Measurements from ENCODE around the gene ATAT1. TPM values are rescaled to one million over a fixed set of nuclear protein-coding genes. Genes with fewer than 3 reads are reported as not detected.
A peak's percentile ranks its signal among the peaks of the same experiment; 100 is the strongest.
"Not testable (repeated sequence)": the region's sequence is repeated elsewhere in the genome, so short reads cannot be mapped to it uniquely, and the experiment has no call there.

Gene ATAT1
- total RNA-seq, 2 donors from 2014 or later, result 11.5 to 15.9 TPM

DNA sequence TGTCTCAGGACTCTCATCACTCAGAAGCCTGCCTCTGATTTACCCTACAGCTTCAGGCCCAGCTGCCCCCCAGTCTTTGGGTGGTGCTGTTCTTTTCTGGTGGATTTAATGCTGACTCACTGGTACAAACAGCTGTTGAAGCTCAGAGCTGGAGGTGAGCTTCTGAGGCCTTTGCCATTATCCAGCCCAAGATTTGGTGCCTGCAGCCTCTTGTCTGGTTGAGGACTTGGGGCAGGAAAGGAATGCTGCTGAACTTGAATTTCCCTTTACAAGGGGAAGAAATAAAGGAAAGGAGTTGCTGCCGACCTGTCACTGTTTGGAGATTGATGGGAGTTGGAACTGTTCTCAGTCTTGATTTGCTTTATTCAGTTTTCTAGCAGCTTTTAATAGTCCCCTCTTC is 35.7 kb upstream of the ATAT1 start:
- Histone ChIP-seq H3K4me3 (no peak overlapping the region), H3K36me3 (peaks cover 6% of the 10 kb centered on the region), H3K4me1 (no peaks in the 10 kb centered on the region), H3K9ac (ENCODE audit: low read depth in 2 of 2, low read length in 2 of 2) (no peak overlapping the region), H3K27ac (no peak overlapping the region), H3K27me3 (no peaks in the 10 kb centered on the region), H3K9me3 (no peaks in the 10 kb centered on the region)
- intact Hi-C loops (cut with DNase I), result no loop called here
- no peak for DNase-seq
- TF ChIP-seq, protein P1, sequence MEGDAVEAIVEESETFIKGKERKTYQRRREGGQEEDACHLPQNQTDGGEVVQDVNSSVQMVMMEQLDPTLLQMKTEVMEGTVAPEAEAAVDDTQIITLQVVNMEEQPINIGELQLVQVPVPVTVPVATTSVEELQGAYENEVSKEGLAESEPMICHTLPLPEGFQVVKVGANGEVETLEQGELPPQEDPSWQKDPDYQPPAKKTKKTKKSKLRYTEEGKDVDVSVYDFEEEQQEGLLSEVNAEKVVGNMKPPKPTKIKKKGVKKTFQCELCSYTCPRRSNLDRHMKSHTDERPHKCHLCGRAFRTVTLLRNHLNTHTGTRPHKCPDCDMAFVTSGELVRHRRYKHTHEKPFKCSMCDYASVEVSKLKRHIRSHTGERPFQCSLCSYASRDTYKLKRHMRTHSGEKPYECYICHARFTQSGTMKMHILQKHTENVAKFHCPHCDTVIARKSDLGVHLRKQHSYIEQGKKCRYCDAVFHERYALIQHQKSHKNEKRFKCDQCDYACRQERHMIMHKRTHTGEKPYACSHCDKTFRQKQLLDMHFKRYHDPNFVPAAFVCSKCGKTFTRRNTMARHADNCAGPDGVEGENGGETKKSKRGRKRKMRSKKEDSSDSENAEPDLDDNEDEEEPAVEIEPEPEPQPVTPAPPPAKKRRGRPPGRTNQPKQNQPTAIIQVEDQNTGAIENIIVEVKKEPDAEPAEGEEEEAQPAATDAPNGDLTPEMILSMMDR (IDR thresholded peaks at IDR 0.05), result no peak

DNA sequence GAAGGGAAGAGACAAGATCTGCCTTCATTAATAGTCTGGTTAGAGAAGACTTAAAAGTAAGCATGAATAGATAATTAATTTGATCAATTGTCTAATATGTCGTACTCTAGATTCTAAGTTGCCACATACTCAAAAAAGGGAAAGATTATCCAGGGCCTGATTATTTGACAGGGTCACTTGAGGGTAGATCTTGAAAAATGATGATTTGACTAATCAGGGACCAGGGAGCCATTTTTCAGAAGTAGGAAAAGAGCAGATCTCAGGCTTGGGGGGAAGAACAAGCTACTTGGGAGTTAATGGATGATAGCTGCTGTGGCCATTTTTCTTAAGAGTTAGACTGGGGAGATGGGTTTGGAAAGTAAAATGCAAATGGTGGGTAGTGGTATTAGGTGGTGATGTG is 34.4 kb upstream of the ATAT1 start:
- Histone ChIP-seq H3K9me3 (no peaks in the 10 kb centered on the region), H3K27ac (no peak overlapping the region), H3K36me3 (peaks cover 6% of the 10 kb centered on the region), H3K9ac (ENCODE audit: low read depth in 2 of 2, low read length in 2 of 2) (no peak overlapping the region), H3K4me3 (no peak overlapping the region), H3K4me1 (no peaks in the 10 kb centered on the region), H3K27me3 (no peaks in the 10 kb centered on the region)
- intact Hi-C loops (cut with DNase I), result no loop called here
- TF ChIP-seq, protein P1 (IDR thresholded peaks at IDR 0.05), result no peak
- DNase-seq, result no peak

DNA sequence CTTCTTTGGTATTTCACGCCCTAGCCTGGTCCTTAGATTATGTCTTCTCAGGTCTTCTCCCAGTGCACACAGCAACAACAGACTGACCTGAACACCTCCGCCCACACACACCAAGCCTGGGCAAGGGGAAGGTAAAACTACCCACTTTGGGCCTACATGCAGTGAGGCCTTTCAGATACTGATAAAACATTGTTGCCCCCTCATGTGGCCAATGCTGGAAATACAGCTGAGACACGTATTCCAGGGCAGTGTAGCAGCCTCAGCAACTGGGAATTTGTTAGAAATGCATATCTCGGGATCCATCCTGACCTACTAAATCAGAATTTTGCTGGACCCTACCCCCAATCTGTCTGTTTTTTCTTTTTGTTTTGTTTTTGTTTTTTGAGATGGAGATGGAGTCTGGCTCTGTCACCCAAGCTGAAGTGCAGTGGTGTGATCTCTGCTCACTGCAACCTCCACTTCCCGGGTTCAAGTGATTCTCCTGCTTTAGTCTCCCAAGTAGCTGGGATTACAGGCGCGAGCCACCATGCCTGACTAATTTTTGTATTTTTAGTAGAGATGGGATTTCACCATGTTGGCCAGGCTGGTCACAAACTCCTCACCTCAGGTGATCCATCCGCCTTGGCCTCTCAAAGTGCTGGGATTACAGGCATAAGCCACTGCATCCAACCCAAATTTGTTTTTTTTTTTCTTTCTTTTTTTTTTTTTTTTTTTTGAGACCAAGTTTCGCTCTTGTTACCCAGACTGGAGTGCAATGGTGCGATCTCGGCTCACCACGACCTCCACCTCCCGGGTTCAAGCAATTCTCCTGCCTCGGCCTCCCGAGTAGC is 29.1 kb upstream of the ATAT1 start:
- not testable (repeated sequence) for H3K4me1 ChIP-seq, H3K9me3 ChIP-seq, H3K4me3 ChIP-seq, H3K27me3 ChIP-seq, H3K36me3 ChIP-seq, H3K27ac ChIP-seq
- intact Hi-C loops (cut with DNase I), result loop anchor here (5.0 kb wide), 1 partner anchor 115 kb away; no protein-coding TSS in a partner anchor
- TF ChIP-seq, protein P1 (IDR thresholded peaks at IDR 0.05), result peak; percentile 77
- peak overlapping the region in 1 of 2 donors; percentile 12 for H3K9ac ChIP-seq (ENCODE audit: low read depth in 2 of 2, low read length in 2 of 2)
- DNase-seq, result peak; percentile 89

DNA sequence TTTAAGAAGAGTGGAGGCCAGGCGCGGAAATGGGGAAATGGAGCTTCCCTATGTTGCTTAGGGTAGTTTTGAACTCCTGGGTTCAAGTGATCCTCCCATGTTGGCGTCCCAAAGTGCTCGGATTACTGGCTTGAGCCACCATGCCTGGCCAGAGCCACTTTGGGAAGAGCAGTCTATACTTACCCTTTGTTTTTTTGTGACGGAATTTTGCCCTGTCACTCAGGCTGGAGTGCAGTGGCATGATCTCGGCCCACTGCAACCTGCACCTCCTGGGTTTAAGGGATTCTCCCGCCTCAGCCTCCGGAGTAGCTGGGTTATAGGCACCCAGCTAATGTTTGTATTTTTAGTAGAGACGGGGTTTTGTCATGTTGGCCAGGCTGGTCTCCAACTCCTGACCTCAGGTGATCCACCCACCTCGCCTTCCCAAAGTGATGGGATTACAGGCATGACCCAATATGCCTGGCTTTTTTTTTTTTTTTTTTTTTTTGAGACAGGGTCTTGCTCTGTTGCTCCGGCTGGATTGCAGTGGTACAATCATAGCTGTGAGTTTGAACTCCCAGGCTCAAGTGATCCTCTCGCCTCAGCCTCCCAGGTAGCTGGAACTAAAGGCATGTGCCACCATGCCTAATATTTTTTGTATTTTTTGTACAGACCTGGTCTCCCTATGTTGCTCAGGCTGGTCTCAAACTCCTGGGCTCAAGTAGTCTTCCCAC is 27.6 kb upstream of the ATAT1 start:
- TF ChIP-seq, protein P1 (IDR thresholded peaks at IDR 0.05), result no peak
- no peak overlapping the region for H3K9ac ChIP-seq (ENCODE audit: low read depth in 2 of 2, low read length in 2 of 2)
- DNase-seq, result no peak
- H3K27ac ChIP-seq, result no peak overlapping the region
- intact Hi-C loops (cut with DNase I), result loop anchor here (5.0 kb wide), 1 partner anchor 117 kb away; no protein-coding TSS in a partner anchor
- no peaks in the 10 kb centered on the region for H3K27me3 ChIP-seq
- H3K36me3 ChIP-seq, result peaks cover 16% of the 10 kb centered on the region
- H3K4me3 ChIP-seq, result no peak overlapping the region
- H3K4me1 ChIP-seq, result no peaks in the 10 kb centered on the region
- no peaks in the 10 kb centered on the region for H3K9me3 ChIP-seq

DNA sequence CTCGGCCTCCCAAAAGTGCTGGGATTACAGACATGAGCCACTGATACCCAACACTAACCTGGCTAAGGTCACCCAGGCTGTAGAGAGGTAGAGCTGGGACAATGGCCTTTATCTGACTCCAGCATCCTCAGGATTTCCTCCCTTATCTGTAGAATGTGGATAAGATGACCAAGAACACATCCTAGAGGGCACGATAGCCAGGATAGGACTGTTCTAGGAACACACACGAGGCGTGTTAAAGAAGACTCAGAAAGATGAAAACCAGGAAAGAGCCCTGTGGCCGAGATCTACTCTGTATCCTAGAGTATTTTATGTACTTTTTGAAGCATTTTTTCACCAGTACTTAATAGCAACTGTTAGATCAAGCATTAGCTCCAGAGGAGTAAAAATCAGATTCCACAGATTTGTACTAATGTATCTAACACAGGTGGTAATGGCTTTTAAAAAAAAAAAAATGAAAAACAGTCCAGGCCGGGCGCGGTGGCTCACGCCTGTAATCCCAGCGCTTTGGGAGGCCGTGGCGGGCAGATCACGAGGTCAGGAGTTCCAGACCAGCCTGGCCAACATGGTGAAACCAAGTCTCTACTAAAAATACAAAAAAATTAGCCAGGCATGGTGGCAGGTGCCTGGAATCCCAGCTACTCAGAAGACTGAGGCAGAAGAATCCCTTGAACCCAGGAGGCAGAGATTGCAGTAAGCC is 26.9 kb upstream of the ATAT1 start:
- Histone ChIP-seq H3K4me3 (no peak overlapping the region), H3K27me3 (no peaks in the 10 kb centered on the region), H3K9me3 (no peaks in the 10 kb centered on the region), H3K36me3 (peaks cover 23% of the 10 kb centered on the region), H3K27ac (no peak overlapping the region), H3K9ac (ENCODE audit: low read depth in 2 of 2, low read length in 2 of 2) (no peak overlapping the region), H3K4me1 (no peaks in the 10 kb centered on the region)
- TF ChIP-seq, protein P1 (IDR thresholded peaks at IDR 0.05), result no peak
- no peak for DNase-seq
- intact Hi-C loops (cut with DNase I), result loop anchor here (5.0 kb wide), 2 partner anchors 52 to 117 kb away; no protein-coding TSS in a partner anchor
